HEK293 (cell line): ENCODE results near the gene MC1R.
A peak's percentile ranks its signal among the peaks of the same experiment; 100 is the strongest.

ENCODE experiments used
- GLI2 ChIP-seq: fragments of 450-650 bp; formaldehyde crosslinking; IDR thresholded peaks from 2 replicates; pipeline ENCODE4; 2017; ENCODE audit warnings: missing biosample characterization, missing genetic modification characterization, low read depth, borderline replicate concordance
- HOXC10 ChIP-seq: sonication (generic); formaldehyde crosslinking; IDR thresholded peaks from 2 replicates; pipeline ENCODE4 v1.8.1; 2023; ENCODE audit warnings: mild to moderate bottlenecking, missing genetic modification reagents
- HOXD13 ChIP-seq: sonication (generic); formaldehyde crosslinking; IDR thresholded peaks from 2 replicates; pipeline ENCODE4 v1.8.0; 2022; ENCODE audit warnings: missing genetic modification reagents, borderline replicate concordance
- KLF1 ChIP-seq: fragments of 450-650 bp; formaldehyde crosslinking; IDR thresholded peaks from 2 replicates; pipeline ENCODE4 v1.5.1; 2016; ENCODE audit warnings: missing biosample characterization, missing genetic modification characterization
- KLF8 ChIP-seq: fragments of 450-650 bp; formaldehyde crosslinking; IDR thresholded peaks from 2 replicates; pipeline ENCODE4 v1.5.1; 2016; ENCODE audit warnings: missing biosample characterization, missing genetic modification characterization
- SCRT2 ChIP-seq: fragments of 450-650 bp; formaldehyde crosslinking; IDR thresholded peaks from 2 replicates; pipeline ENCODE4 v1.5.1; 2016; ENCODE audit warnings: missing biosample characterization, missing genetic modification characterization
- SETDB1 ChIP-seq: IDR thresholded peaks from one replicate; pipeline ENCODE4 v1.6.1; 2017; ENCODE audit warnings: mild to moderate bottlenecking, low read length, moderate library complexity, mixed read lengths; ENCODE audit not compliant: insufficient read length
- TCF7L2 ChIP-seq: IDR thresholded peaks from 2 replicates; pipeline ENCODE4 v1.6.1; 2011; ENCODE audit warnings: low read depth, mild to moderate bottlenecking, inconsistent platforms, low read length, moderate library complexity, borderline replicate concordance
- ZFP69B ChIP-seq: fragments of 450-650 bp; formaldehyde crosslinking; IDR thresholded peaks from 2 replicates; pipeline ENCODE4 v1.5.1; 2016; ENCODE audit warnings: missing biosample characterization, missing genetic modification characterization
- ZNF114 ChIP-seq: fragments of 450-650 bp; formaldehyde crosslinking; IDR thresholded peaks from 2 replicates; pipeline ENCODE4 v1.5.0; 2017; ENCODE audit warnings: missing biosample characterization, missing genetic modification characterization
- ZNF132 ChIP-seq: fragments of 450-650 bp; formaldehyde crosslinking; IDR thresholded peaks from 2 replicates; pipeline ENCODE4 v1.5.1; 2017; ENCODE audit warnings: missing biosample characterization, missing genetic modification characterization, borderline replicate concordance
- ZNF140 ChIP-seq: fragments of 450-650 bp; formaldehyde crosslinking; IDR thresholded peaks from 2 replicates; pipeline ENCODE4 v1.5.1; 2016; ENCODE audit warnings: missing biosample characterization, missing genetic modification characterization
- ZNF16 ChIP-seq: fragments of 450-650 bp; formaldehyde crosslinking; IDR thresholded peaks from 2 replicates; pipeline ENCODE4 v1.5.1; 2016; ENCODE audit warnings: low read depth, missing biosample characterization, missing genetic modification characterization
- ZNF302 ChIP-seq: fragments of 450-650 bp; formaldehyde crosslinking; IDR thresholded peaks from 2 replicates; pipeline ENCODE4 v1.5.1; 2016; ENCODE audit warnings: missing biosample characterization, missing genetic modification characterization, low read depth
- ZNF324 ChIP-seq: fragments of 450-650 bp; formaldehyde crosslinking; IDR thresholded peaks from 2 replicates; pipeline ENCODE4 v1.5.1; 2016; ENCODE audit warnings: missing biosample characterization, missing genetic modification characterization
- ZNF501 ChIP-seq: fragments of 450-650 bp; formaldehyde crosslinking; IDR thresholded peaks from 2 replicates; pipeline ENCODE4 v1.5.1; 2016; ENCODE audit warnings: missing biosample characterization, missing genetic modification characterization
- ZNF544 ChIP-seq: fragments of 450-650 bp; formaldehyde crosslinking; IDR thresholded peaks from 2 replicates; pipeline ENCODE4 v1.5.0; 2017; ENCODE audit warnings: missing biosample characterization, missing genetic modification characterization
- ZNF560 ChIP-seq: fragments of 450-650 bp; formaldehyde crosslinking; IDR thresholded peaks from 2 replicates; pipeline ENCODE4 v1.5.1; 2017; ENCODE audit warnings: missing biosample characterization, missing genetic modification characterization, borderline replicate concordance
- ZNF596 ChIP-seq: fragments of 450-650 bp; IDR thresholded peaks from 2 replicates; pipeline ENCODE4 v1.5.0; 2018; ENCODE audit warnings: missing biosample characterization, mild to moderate bottlenecking, missing genetic modification characterization, moderate library complexity
- ZNF610 ChIP-seq: fragments of 450-650 bp; formaldehyde crosslinking; IDR thresholded peaks from 2 replicates; pipeline ENCODE4 v1.5.1; 2016; ENCODE audit warnings: missing biosample characterization, missing genetic modification characterization, borderline replicate concordance
- ZNF776 ChIP-seq: fragments of 450-650 bp; formaldehyde crosslinking; IDR thresholded peaks from 2 replicates; pipeline ENCODE4 v1.5.0; 2017; ENCODE audit warnings: missing biosample characterization, missing genetic modification characterization, borderline replicate concordance
- ZNF830 ChIP-seq: fragments of 450-650 bp; IDR thresholded peaks from 2 replicates; pipeline ENCODE4 v1.5.0; 2018; ENCODE audit warnings: missing biosample characterization, missing genetic modification characterization, low read depth, mild to moderate bottlenecking, moderate library complexity
- ZXDB ChIP-seq: fragments of 450-650 bp; formaldehyde crosslinking; IDR thresholded peaks from 2 replicates; pipeline ENCODE4 v1.5.1; 2016; ENCODE audit warnings: missing biosample characterization, missing genetic modification characterization
- TF ChIP-seq, protein P1 (sequence below): fragments of 450-650 bp; formaldehyde crosslinking; IDR thresholded peaks from 2 replicates; pipeline ENCODE4 v1.5.1; 2017; ENCODE audit warnings: missing biosample characterization, missing genetic modification characterization
- TF ChIP-seq, protein P2 (sequence below): fragments of 450-650 bp; formaldehyde crosslinking; IDR thresholded peaks from 2 replicates; pipeline ENCODE4 v1.5.1; 2016; ENCODE audit warnings: missing biosample characterization, missing genetic modification characterization
- TF ChIP-seq, protein P3 (sequence below): fragments of 450-650 bp; formaldehyde crosslinking; IDR thresholded peaks from 2 replicates; pipeline ENCODE4 v1.5.1; 2017; ENCODE audit warnings: missing biosample characterization, missing genetic modification characterization
- TF ChIP-seq, protein P4 (sequence below): fragments of 450-650 bp; formaldehyde crosslinking; IDR thresholded peaks from 2 replicates; pipeline ENCODE4 v1.5.1; 2016; ENCODE audit warnings: missing biosample characterization, missing genetic modification characterization, low read depth
- TF ChIP-seq, protein P5 (sequence below): fragments of 450-650 bp; formaldehyde crosslinking; IDR thresholded peaks from 2 replicates; pipeline ENCODE4 v1.5.0; 2017; ENCODE audit warnings: missing biosample characterization, missing genetic modification characterization, borderline replicate concordance
- TF ChIP-seq, protein P6 (sequence below): fragments of 450-650 bp; formaldehyde crosslinking; IDR thresholded peaks from 2 replicates; pipeline ENCODE4 v1.5.1; 2016; ENCODE audit warnings: missing biosample characterization, missing genetic modification characterization

The MC1R gene

DNA sequence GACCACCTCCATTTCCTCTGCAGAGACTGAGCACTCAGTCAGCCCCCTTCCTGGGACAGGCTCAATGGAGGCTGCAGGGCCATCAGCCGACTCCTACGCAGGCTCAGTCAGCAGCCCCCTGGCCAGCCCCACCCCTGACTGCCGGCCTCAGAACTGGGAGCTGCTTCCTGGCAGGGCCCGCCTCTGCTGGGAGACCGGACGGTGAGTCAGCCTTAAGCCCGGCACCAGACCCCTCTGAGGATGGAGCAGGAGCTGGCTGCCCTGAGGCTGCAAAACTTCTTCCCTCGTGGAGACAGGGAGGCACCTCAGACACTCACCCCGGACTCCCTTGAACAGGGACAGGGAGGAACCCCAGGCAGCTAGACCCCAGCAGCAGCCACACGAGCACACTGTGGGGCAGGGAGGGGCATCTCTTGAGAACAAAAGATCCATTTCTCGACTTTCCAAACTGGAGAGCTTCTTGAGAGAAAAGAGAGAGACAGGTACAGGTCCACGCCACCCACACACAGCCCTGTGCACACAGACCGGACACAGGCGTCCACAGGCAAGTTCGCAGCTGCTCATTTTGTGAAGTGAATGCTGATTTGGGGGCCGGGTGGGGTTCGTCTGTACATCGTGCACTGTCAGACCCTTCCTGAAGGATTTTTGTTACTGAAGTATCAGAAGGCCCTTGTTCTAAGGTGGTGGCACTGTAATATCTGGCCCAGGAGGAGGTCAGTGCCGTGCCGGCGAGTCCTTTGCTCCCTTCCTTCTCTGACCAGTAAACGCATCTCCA, 3.2 kb downstream of the MC1R start (continued):
- TF ChIP-seq, protein P1, sequence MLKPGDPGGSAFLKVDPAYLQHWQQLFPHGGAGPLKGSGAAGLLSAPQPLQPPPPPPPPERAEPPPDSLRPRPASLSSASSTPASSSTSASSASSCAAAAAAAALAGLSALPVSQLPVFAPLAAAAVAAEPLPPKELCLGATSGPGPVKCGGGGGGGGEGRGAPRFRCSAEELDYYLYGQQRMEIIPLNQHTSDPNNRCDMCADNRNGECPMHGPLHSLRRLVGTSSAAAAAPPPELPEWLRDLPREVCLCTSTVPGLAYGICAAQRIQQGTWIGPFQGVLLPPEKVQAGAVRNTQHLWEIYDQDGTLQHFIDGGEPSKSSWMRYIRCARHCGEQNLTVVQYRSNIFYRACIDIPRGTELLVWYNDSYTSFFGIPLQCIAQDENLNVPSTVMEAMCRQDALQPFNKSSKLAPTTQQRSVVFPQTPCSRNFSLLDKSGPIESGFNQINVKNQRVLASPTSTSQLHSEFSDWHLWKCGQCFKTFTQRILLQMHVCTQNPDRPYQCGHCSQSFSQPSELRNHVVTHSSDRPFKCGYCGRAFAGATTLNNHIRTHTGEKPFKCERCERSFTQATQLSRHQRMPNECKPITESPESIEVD = no peak
- TF ChIP-seq ZNF114 (no peak), ZFP69B (tag by site-specific recombination) (0 out of 2 replicates have a peak, but pooled peaks have one; percentile 40), KLF1 (tag by site-specific recombination) (no peak), ZNF302 (tag by site-specific recombination) (no peak), ZNF610 (tag by site-specific recombination) (no peak), ZXDB (tag by site-specific recombination) (peak; percentile 35; the same call in 1 of the 2 replicates), HOXD13 (no peak), ZNF132 (no peak), TCF7L2 (no peak), ZNF501 (tag by site-specific recombination) (no peak), ZNF16 (tag by site-specific recombination) (no peak), ZNF544 (no peak), SETDB1 (no peak), ZNF140 (tag by site-specific recombination) (no peak), HOXC10 (CRISPR knock-in tag) (no peak), ZNF830 (tag by site-specific recombination) (no peak), SCRT2 (no peak), ZNF324 (tag by site-specific recombination) (no peak), ZNF560 (tag by site-specific recombination) (no peak), KLF8 (no peak), ZNF596 (tag by site-specific recombination) (0 out of 2 replicates have a peak, but pooled peaks have one; percentile 8), GLI2 (tag by site-specific recombination) (no peak), ZNF776 (tag by site-specific recombination) (no peak)
- TF ChIP-seq, protein P2, sequence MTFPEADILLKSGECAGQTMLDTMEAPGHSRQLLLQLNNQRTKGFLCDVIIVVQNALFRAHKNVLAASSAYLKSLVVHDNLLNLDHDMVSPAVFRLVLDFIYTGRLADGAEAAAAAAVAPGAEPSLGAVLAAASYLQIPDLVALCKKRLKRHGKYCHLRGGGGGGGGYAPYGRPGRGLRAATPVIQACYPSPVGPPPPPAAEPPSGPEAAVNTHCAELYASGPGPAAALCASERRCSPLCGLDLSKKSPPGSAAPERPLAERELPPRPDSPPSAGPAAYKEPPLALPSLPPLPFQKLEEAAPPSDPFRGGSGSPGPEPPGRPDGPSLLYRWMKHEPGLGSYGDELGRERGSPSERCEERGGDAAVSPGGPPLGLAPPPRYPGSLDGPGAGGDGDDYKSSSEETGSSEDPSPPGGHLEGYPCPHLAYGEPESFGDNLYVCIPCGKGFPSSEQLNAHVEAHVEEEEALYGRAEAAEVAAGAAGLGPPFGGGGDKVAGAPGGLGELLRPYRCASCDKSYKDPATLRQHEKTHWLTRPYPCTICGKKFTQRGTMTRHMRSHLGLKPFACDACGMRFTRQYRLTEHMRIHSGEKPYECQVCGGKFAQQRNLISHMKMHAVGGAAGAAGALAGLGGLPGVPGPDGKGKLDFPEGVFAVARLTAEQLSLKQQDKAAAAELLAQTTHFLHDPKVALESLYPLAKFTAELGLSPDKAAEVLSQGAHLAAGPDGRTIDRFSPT (tag by site-specific recombination) = no peak
- TF ChIP-seq, protein P3, sequence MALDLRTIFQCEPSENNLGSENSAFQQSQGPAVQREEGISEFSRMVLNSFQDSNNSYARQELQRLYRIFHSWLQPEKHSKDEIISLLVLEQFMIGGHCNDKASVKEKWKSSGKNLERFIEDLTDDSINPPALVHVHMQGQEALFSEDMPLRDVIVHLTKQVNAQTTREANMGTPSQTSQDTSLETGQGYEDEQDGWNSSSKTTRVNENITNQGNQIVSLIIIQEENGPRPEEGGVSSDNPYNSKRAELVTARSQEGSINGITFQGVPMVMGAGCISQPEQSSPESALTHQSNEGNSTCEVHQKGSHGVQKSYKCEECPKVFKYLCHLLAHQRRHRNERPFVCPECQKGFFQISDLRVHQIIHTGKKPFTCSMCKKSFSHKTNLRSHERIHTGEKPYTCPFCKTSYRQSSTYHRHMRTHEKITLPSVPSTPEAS (tag by site-specific recombination) = no peak
- TF ChIP-seq, protein P4, sequence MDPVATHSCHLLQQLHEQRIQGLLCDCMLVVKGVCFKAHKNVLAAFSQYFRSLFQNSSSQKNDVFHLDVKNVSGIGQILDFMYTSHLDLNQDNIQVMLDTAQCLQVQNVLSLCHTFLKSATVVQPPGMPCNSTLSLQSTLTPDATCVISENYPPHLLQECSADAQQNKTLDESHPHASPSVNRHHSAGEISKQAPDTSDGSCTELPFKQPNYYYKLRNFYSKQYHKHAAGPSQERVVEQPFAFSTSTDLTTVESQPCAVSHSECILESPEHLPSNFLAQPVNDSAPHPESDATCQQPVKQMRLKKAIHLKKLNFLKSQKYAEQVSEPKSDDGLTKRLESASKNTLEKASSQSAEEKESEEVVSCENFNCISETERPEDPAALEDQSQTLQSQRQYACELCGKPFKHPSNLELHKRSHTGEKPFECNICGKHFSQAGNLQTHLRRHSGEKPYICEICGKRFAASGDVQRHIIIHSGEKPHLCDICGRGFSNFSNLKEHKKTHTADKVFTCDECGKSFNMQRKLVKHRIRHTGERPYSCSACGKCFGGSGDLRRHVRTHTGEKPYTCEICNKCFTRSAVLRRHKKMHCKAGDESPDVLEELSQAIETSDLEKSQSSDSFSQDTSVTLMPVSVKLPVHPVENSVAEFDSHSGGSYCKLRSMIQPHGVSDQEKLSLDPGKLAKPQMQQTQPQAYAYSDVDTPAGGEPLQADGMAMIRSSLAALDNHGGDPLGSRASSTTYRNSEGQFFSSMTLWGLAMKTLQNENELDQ (tag by site-specific recombination) = no peak
- TF ChIP-seq, protein P5, sequence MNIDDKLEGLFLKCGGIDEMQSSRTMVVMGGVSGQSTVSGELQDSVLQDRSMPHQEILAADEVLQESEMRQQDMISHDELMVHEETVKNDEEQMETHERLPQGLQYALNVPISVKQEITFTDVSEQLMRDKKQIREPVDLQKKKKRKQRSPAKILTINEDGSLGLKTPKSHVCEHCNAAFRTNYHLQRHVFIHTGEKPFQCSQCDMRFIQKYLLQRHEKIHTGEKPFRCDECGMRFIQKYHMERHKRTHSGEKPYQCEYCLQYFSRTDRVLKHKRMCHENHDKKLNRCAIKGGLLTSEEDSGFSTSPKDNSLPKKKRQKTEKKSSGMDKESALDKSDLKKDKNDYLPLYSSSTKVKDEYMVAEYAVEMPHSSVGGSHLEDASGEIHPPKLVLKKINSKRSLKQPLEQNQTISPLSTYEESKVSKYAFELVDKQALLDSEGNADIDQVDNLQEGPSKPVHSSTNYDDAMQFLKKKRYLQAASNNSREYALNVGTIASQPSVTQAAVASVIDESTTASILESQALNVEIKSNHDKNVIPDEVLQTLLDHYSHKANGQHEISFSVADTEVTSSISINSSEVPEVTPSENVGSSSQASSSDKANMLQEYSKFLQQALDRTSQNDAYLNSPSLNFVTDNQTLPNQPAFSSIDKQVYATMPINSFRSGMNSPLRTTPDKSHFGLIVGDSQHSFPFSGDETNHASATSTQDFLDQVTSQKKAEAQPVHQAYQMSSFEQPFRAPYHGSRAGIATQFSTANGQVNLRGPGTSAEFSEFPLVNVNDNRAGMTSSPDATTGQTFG (tag by site-specific recombination) = no peak
- TF ChIP-seq, protein P6, sequence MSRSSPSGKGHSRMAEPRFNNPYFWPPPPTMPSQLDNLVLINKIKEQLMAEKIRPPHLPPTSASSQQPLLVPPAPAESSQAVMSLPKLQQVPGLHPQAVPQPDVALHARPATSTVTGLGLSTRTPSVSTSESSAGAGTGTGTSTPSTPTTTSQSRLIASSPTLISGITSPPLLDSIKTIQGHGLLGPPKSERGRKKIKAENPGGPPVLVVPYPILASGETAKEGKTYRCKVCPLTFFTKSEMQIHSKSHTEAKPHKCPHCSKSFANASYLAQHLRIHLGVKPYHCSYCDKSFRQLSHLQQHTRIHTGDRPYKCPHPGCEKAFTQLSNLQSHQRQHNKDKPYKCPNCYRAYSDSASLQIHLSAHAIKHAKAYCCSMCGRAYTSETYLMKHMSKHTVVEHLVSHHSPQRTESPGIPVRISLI (tag by site-specific recombination) = no peak
